ENCODE data around the gene RABGEF1.
"Not testable (repeated sequence)": the region's sequence is repeated elsewhere in the genome, so short reads cannot be mapped to it uniquely, and the experiment has no call there.

The RABGEF1 gene

DNA sequence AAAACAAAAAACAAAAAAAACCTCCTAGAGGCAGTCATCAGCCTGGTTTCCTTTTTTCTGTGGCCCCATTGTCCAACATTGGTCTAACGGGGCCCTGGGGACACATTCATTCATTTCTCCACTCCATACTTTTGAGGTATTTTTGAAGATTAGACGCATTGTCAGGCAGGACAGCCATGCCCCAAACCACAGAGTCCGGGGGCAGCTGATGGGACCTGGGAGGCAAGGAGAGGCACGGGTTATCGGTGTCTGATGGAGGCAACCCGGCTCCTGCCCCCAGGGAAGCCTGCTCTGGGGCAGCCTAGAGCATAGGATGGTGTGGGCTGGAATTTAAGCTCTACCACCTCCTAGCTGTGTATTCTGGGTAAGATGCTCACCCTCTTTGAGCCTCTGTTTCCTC is 6.5 kb upstream of the RABGEF1 start:
- H3K27ac ChIP-seq, result no peak overlapping the region
- DNase-seq (ENCODE audit: low read depth, low spot score), result no peak

GRCh38 chr7:66735154-66735553 is 5.4 kb upstream of the RABGEF1 start:
- no peak for DNase-seq (ENCODE audit: low read depth, low spot score)
- no peak overlapping the region for H3K27ac ChIP-seq

GRCh38 chr7:66735850-66736249 is 4.7 kb upstream of the RABGEF1 start:
- DNase-seq (ENCODE audit: low read depth, low spot score), result no peak
- H3K27ac ChIP-seq, result no peak overlapping the region

DNA sequence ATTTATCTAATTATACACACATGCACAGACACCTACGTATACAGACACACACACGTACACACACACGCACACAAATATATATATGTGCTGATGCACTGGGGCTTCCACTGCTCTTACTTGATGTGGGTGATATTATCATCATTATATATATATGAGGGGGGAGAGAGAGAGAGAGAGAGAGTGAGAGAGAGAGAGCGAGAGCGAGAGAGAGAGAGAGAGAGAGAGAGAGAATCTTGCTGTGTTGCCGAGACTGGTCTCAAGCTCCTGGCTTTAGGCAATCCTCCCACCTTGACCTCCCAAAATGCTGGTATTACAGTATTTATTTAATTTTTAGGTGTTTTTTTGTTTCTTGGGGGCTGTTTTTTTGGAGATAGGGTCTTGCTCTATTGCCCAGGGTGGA is 3.6 kb upstream of the RABGEF1 start:
- H3K27ac ChIP-seq, result no peak overlapping the region
- DNase-seq (ENCODE audit: low read depth, low spot score), result no peak

- DNase-seq (ENCODE audit: low read depth, low spot score), result no peak
- no peak overlapping the region for H3K27ac ChIP-seq
These were observed 2.9 kb upstream of the RABGEF1 start for GRCh38 chr7:66737667-66738066.

DNA sequence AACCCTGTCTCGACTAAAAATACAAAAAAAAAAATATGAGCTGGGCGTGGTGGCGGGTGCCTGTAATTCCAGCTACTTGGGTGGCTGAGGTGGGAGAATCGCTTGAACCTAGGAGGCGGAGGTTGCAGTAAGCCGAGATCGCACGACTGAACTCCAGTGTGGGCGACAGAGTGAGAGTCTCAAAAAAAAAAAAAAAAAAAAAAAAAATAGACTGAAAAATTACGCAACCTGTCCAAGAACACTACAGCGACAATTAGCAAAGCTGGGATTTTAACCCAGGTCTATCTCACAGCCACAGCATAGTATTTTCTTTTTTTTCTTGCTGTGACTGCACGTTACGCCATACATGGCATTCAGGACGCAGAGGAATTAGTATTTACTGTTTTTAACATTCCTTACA is 1.1 kb upstream of the RABGEF1 start:
- no peak for DNase-seq (ENCODE audit: low read depth, low spot score)
- H3K27ac ChIP-seq, result peak overlapping the region; percentile 95

DNA sequence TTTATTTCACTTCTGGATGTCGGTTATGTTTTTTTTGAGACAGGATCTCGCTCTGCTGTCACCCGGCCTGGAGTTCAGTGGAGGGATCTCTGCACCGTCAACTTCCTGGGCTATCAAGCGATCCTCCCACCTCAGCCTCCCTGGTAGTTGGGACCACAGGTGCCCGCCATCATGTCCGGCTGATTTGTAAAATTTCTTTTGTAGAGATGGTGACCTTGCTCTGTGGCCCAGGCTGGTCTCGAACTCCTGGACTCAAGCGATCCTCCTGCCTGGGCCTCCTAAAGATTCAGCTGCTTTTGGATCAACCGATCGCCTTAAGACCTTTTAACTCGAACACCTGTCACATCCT is 606 bp upstream of the RABGEF1 start:
- DNase-seq (ENCODE audit: low read depth, low spot score), result no peak

GRCh38 chr7:66740980-66741709 is 612 bp downstream of the RABGEF1 start:
- peak overlapping the region; percentile 95 for H3K27ac ChIP-seq
- not testable (repeated sequence) for DNase-seq (ENCODE audit: low read depth, low spot score)

More for the DNA sequence above, 606 bp upstream of the RABGEF1 start:
- H3K27ac ChIP-seq, result peak overlapping the region; percentile 95

GRCh38 chr7:66741710-66742049 is 1.1 kb downstream of the RABGEF1 start:
- H3K27ac ChIP-seq, result peak overlapping the region; percentile 95
- DNase-seq (ENCODE audit: low read depth, low spot score), result no peak

GRCh38 chr7:66742298-66742697 is 1.8 kb downstream of the RABGEF1 start:
- not testable (repeated sequence) for DNase-seq (ENCODE audit: low read depth, low spot score)
- H3K27ac ChIP-seq, result peak overlapping the region; percentile 95

DNA sequence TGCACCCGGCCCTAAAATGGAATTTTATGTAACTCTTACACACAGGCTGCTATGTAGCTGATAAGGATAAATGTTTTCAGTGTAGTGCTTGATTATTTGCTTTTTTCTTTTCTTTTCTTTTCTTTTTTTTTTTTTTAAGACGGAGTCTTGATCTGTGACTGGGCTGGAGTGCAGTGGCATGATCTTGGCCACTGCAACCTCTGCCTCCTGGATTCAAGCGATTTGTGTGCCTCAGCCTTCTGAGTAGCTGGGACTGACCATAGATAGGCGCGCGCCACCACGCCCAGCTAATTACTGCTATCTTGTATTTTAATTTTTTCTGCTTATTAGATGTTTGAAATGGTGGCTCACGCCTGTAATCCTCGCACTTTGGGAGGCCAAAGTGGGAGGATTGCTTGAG is 3.4 kb downstream of the RABGEF1 start:
- no peak for DNase-seq (ENCODE audit: low read depth, low spot score)
- H3K27ac ChIP-seq, result peak overlapping the region; percentile 95

DNA sequence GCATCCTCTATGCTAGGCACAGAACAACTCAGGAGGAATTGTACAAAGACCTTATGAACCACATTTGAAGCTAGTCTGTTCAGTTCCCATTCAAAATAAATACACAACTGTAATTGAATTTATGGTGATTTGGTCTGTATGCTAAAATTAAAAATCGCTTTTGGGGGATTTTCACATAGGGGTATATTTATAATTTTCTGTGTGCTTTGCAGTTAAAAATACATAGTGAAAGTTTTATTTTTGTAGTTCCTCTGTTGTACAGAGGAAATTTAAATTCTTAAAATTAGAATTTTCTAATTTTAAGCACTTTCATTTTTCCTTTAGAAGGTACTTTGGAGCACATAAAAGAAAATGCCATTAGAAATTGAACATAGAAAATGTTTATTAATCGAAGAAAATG is 6.9 kb downstream of the RABGEF1 start:
- DNase-seq (ENCODE audit: low read depth, low spot score), result no peak
- H3K27ac ChIP-seq, result no peak overlapping the region

DNA sequence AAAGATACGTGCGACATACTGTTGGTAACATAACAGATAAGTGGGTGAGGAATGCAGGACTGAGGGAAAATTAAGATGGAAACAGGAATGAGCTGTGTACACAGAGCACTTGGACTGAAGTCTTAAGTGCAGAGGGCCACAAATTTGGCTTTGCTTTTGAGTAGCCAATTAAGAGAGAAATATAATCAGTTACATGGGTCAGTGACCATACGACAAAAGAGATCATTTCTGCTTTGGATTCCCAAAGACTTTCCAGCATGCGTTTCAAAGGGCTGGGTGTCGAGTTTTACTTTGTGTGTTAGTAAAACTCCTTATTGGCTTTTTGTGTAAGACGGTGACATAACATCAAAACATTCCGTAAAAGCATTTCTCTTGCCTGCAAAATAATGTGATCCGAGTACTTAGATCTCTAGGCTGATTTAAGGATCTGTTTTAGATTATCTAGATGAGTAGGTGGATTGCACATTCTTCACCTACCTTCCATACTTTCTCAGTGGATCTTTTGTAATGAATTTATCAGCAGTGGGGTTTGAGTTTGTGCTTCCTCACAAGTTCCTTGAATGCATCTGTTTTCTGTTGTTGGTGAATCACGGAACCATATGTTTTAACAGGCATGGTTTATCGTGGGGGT is 7.5 kb downstream of the RABGEF1 start:
- no peak for DNase-seq (ENCODE audit: low read depth, low spot score)
- H3K27ac ChIP-seq, result no peak overlapping the region

DNA sequence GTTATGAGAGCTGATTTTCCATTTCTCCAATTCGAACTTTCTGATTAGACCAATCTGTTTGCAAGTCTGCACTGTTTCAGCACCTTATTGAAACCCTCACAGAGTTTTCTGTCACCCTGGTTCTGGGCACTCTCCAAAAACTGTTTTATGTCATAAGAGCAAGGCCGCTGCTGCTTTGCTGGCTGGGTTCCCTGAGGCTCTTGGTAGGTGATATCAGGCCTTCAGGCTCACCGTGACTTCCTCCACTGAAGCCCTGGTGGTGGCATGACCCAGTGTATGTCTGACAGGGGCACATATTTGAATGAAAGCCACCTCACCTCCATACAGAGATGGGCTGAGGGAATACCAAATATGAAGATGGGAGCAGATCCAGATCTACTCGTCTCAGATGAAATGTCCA is 8.3 kb downstream of the RABGEF1 start:
- H3K27ac ChIP-seq, result no peak overlapping the region

GRCh38 chr7:66751945-66752344 is 11.4 kb downstream of the RABGEF1 start:
- no peak for DNase-seq (ENCODE audit: low read depth, low spot score)
- no peak overlapping the region for H3K27ac ChIP-seq

More for the DNA sequence above, 8.3 kb downstream of the RABGEF1 start:
- DNase-seq (ENCODE audit: low read depth, low spot score), result no peak

GRCh38 chr7:66754541-66754940 is 14.0 kb downstream of the RABGEF1 start:
- DNase-seq (ENCODE audit: low read depth, low spot score), result no peak
- no peak overlapping the region for H3K27ac ChIP-seq

DNA sequence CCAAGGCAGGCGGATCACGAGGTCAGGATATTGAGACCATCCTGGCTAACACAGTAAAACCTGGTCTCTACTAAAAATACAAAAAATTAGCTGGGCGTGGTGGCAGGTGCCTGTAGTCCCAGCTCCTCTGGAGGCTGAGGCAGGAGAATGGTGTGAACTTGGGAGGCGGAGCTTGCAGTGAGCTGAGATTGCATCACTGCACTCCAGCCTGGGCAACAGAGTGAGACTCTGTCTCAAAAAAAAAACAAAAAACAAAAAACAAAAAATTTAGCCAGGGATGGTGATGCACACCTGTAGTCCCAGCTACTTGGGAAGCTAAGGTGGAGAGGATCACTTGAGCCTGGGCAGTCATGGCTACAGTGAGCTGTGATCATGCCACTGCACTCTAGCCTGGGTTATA is 14.5 kb downstream of the RABGEF1 start:
- H3K27ac ChIP-seq; DNase-seq (ENCODE audit: low read depth, low spot score): not testable (repeated sequence)

DNA sequence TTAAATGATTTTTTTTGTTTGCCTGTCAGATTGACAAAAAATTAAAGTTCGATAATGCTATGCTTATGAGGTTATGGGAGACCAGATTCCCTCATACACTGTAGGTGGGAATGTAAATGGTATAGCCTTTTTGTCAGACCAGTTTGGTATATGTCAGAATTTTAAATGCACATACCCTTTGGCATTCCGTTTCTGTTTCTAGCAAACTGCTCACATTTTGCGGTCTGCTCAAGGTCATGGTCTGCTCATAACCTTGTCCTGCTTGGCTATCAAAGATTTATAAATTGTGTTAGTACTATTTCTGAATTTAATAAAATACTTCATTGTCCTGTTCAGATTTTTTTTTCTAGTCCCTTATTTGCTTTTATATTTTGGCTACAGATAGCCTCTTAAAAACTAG is 15.7 kb downstream of the RABGEF1 start:
- not testable (repeated sequence) for DNase-seq (ENCODE audit: low read depth, low spot score)

GRCh38 chr7:66756889-66757288 is 16.4 kb downstream of the RABGEF1 start:
- DNase-seq (ENCODE audit: low read depth, low spot score), result no peak
- H3K27ac ChIP-seq, result no peak overlapping the region

More for the DNA sequence above, 15.7 kb downstream of the RABGEF1 start:
- H3K27ac ChIP-seq, result not testable (repeated sequence)

GRCh38 chr7:66757939-66758338 is 17.4 kb downstream of the RABGEF1 start:
- no peak for DNase-seq (ENCODE audit: low read depth, low spot score)
- H3K27ac ChIP-seq, result no peak overlapping the region

GRCh38 chr7:66758950-66759628 is 18.6 kb downstream of the RABGEF1 start:
- no peak overlapping the region for H3K27ac ChIP-seq

More at GRCh38 chr7:66758950-66759628, 18.6 kb downstream of the RABGEF1 start:
- DNase-seq (ENCODE audit: low read depth, low spot score), result no peak
